Stomach smooth muscle (tissue), 2 donors: Measurements from ENCODE around the gene RBM17.
"Not testable (repeated sequence)": the region's sequence is repeated elsewhere in the genome, so short reads cannot be mapped to it uniquely, and the experiment has no call there.

ENCODE experiments used
- H3K27ac ChIP-seq: one replicate; pipeline ENCODE4 v1.7.0; 2013; ENCODE audit warnings: mild to moderate bottlenecking, low read length, inconsistent platforms
- H3K27me3 ChIP-seq, 2 donors: one replicate each; pipeline ENCODE4 v1.7.0; 2013; ENCODE audit warnings: low read length in 2 of 2; ENCODE audit not compliant: insufficient read depth in 2 of 2, control insufficient read depth in 1 of 2
- H3K36me3 ChIP-seq, 2 donors: one replicate each; pipeline ENCODE4 v1.7.0; 2013; ENCODE audit warnings: low read length in 2 of 2; ENCODE audit not compliant: control insufficient read depth in 2 of 2, insufficient read depth in 2 of 2
- H3K4me1 ChIP-seq: one replicate; pipeline ENCODE4 v1.7.0; 2013; ENCODE audit warnings: low read length; ENCODE audit not compliant: control insufficient read depth, insufficient read depth
- H3K4me3 ChIP-seq, 2 donors: one replicate each; pipeline ENCODE4 v1.7.0; 2013; ENCODE audit warnings: low read length in 2 of 2
- H3K9ac ChIP-seq, 2 donors: one replicate each; pipeline ENCODE4 v1.7.0; 2013; ENCODE audit warnings: low read length in 2 of 2, mild to moderate bottlenecking in 1 of 2
- H3K9me3 ChIP-seq, 2 donors: one replicate each; pipeline ENCODE4 v1.7.0; 2013; ENCODE audit warnings: low read length in 2 of 2; ENCODE audit not compliant: control insufficient read depth in 2 of 2
- donor health status: healthy.
- donor health status: Pancreatic carcinoma.

RBM17 gene

DNA sequence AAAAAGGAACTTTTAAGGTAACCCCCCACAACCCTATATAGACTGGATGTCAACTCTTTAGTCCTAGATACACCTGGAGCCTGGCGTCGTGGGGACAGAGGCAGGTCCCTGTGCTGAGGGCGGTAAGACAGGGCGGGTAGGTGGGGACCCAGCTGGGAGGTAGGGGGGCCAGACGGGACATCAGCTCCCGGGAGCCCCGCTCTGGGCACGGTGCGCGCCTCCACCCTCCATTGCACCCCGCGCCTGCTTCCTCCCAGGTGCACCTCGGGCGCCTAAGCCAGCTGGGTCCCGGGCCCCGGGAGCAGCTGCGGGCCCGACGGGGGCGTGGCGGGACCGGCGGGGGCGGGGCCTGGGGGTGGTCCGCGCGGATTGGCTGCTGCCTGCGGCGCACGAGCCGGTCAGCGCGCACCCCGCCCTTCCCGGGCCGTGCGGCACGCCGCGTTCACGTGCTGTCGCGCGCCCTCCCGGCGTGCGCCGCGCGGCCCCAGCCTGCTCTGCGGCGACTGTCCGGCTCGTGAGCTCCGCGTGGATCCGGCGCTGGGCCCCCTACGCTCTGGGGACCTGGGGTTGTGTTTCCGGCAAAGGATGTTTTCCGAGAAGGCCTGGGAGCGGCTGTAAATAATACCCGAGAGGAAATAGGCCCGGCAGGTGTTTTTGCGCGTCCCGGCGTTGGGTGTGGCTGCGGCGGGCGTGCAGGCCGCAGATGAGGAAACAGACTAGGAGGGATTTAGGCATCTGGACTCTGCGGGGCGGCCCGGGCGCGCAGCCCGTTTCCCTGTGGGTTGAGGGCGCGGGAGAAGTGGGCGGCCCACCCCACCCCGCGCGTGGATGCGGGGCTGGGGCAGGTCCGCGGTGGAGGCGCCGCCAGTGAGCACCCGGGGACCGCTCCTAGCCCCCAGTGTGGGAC is 74.8 kb downstream of the RBM17 start:
- Histone ChIP-seq H3K9ac (peak overlapping the region; percentile 94 to 95), H3K4me1 (peaks cover 24% of the 10 kb centered on the region), H3K27me3 (no peaks in the 10 kb centered on the region), H3K27ac (peak overlapping the region; percentile 94), H3K9me3 (no peaks in the 10 kb centered on the region), H3K4me3 (peak overlapping the region; percentile 84 to 86), H3K36me3 (peaks cover 0 to 2% of the 10 kb centered on the region in 2 donors)

DNA sequence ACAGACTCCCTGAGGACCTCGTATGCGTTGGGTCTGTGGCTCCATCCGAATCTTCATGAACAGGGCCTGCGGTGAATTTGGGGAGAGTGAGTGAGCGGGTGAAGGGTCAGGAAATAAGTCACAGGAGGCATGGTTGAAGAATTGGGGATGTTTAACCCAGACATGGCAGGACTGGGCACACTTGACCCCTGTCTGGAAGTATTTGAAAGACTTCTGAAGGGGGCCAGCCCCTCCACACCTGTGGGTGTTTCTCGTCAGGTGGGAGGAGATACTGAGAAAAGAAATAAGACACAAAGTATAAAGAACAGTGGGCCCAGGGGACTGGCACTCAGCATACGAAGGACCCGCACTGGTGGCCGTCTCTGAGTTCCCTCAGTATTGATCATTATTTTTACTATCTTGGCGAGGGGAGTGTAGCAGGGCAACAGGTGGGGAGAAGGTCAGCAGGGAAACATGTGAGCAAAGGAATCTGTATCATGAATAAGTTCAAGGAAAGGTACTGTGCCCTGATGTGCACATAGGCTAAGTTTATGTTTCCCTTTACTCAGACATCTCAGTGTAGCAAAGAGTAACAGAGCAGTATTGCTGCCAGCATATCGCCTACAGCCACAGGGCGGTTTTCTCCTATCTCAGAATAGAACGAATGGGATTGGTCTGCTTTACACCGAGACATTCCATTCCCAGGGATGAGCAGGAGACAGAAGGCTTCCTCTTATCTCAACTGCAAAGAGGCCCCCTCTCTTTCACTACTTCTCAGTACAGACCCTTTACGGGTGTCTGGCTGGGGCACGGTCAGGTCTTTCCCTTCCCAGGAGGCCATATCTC is 75.6 kb downstream of the RBM17 start:
- Histone ChIP-seq H3K27ac (peak overlapping the region; percentile 94), H3K4me1 (peaks cover 28% of the 10 kb centered on the region)

DNA sequence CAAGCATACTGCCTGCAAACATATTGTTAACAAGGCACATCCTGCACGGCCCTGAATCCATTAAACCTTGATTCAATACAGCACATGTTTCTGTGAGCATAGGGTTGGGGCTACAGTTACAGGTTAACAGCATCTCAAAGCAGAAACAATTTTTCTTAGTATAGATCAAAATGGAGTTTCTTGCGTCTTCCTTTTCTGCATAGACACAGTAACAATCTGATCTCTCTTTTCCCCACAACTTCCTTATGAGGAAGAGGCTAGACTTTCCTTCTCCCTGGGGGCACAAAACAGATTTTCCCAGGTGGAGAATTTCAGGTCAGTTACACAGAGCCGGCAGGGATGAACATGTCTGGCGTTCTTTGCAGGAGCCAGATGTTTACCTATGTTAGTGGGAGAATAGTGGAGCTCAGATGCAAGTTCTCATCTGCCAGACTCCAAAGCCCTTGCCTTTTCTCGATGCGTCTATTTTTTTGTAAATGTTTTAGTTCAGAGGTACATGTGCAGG is 76.4 kb downstream of the RBM17 start:
- H3K4me1 ChIP-seq: peaks cover 29% of the 10 kb centered on the region
- H3K9me3 ChIP-seq: no peaks in the 10 kb centered on the region
- H3K27ac ChIP-seq: peak overlapping the region; percentile 94
- no peak overlapping the region for H3K4me3 ChIP-seq
- H3K9ac ChIP-seq: no peak overlapping the region
- H3K27me3 ChIP-seq: no peaks in the 10 kb centered on the region
- H3K36me3 ChIP-seq: peaks cover 0 to 2% of the 10 kb centered on the region in 2 donors

More for the DNA sequence above, 75.6 kb downstream of the RBM17 start:
- peak overlapping the region; percentile 84 to 86 for H3K4me3 ChIP-seq
- H3K27me3 ChIP-seq: no peaks in the 10 kb centered on the region
- H3K9ac ChIP-seq: peak overlapping the region; percentile 94 to 95
- peaks cover 0 to 2% of the 10 kb centered on the region in 2 donors for H3K36me3 ChIP-seq
- H3K9me3 ChIP-seq: no peaks in the 10 kb centered on the region

DNA sequence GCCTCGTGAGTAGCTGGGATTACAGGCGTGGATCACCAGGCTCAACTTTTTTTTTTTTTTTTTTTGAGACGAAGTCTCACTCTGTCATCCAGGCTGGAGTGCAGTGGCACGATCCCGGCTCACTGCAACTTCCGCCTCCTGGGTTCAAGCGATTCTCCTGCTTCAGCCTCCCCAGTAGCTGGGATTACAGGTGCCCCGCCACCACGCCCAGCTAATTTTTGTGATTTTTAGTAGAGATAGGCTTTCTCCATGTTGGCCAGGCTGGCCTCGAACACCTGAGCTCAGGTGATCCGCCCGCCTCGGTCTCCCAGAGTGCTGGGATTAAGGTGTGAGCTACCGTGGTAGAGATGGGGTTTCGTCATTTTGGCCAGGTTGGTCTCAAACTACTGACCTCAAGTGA is 77.1 kb downstream of the RBM17 start:
- not testable (repeated sequence) for H3K36me3 ChIP-seq, H3K27me3 ChIP-seq, H3K9me3 ChIP-seq, H3K9ac ChIP-seq, H3K4me3 ChIP-seq, H3K27ac ChIP-seq
- peaks cover 32% of the 10 kb centered on the region for H3K4me1 ChIP-seq
